Measurements from ENCODE around the gene KCNJ6. TPM values are rescaled to one million over a fixed set of nuclear protein-coding genes. Genes with fewer than 3 reads are reported as not detected.
"Not testable (repeated sequence)": the region's sequence is repeated elsewhere in the genome, so short reads cannot be mapped to it uniquely, and the experiment has no call there.

Gene KCNJ6
- total RNA-seq, 1 donor from 2014 or later: 10.5 TPM

DNA sequence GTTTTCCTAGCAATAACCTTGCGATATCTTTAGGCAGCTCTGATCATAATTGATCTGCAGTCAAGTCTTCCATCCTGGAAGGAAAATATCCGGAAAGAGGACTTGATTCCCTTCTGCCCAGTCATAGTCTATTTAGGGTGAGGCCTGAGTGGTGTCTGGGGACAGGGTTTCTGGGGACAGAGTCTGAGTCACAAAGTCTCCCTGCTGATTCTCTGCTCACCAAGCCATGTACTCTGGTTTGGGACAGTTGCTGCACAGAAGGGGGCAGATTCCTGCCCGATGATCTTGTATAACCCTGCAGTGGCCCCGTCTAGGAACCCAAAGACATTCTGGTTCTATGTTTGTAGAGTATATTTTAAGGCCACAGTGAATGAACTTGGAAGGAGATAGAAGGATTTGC lies 178.8 kb downstream of the KCNJ6 start:
- H3K36me3 Mint-ChIP-seq (ENCODE audit: unreplicated experiment): no peaks in the 10 kb centered on the region
- H3K4me3 Mint-ChIP-seq (ENCODE audit: unreplicated experiment): no peak overlapping the region
- H3K27ac Mint-ChIP-seq (ENCODE audit: unreplicated experiment): peak overlapping the region; percentile 39
- H3K4me1 Mint-ChIP-seq (ENCODE audit: unreplicated experiment): peaks cover 26% of the 10 kb centered on the region
- H3K9me3 Mint-ChIP-seq (ENCODE audit: unreplicated experiment): no peaks in the 10 kb centered on the region
- no peak for TF ChIP-seq CTCF (IDR thresholded peaks at IDR 0.05)
- DNase-seq (ENCODE audit: extremely low spot score, unreplicated experiment): no peak
- no peaks in the 10 kb centered on the region for H3K27me3 Mint-ChIP-seq (ENCODE audit: unreplicated experiment)

DNA sequence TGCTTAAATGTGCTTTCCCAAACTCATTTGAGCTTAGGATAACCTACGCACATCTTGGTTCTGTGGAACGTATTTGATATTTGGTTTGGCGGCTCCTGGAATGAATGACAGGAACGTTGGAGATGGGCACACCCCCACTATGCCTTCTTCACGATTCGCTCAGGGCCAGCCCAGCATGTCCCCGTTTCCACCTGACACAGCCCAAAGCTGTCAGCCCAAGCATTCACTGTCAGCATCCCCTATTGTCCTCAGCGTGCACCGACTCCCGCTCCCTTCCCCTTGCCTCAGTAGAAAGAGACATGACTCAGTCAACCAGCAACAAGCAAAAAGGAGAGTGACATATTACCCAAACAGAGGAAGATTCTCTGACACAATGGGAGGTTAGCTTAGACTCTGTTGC lies 181.4 kb downstream of the KCNJ6 start:
- Mint-ChIP-seq H3K27ac (ENCODE audit: unreplicated experiment) (no peak overlapping the region), H3K27me3 (ENCODE audit: unreplicated experiment) (no peaks in the 10 kb centered on the region), H3K36me3 (ENCODE audit: unreplicated experiment) (no peaks in the 10 kb centered on the region), H3K4me3 (ENCODE audit: unreplicated experiment) (no peak overlapping the region), H3K9me3 (ENCODE audit: unreplicated experiment) (no peaks in the 10 kb centered on the region), H3K4me1 (ENCODE audit: unreplicated experiment) (peaks cover 22% of the 10 kb centered on the region)
- no peak for TF ChIP-seq CTCF (IDR thresholded peaks at IDR 0.05)
- DNase-seq (ENCODE audit: extremely low spot score, unreplicated experiment): no peak

- no peaks in the 10 kb centered on the region for H3K36me3 Mint-ChIP-seq (ENCODE audit: unreplicated experiment)
- no peak overlapping the region for H3K27ac Mint-ChIP-seq (ENCODE audit: unreplicated experiment)
- no peak overlapping the region for H3K4me3 Mint-ChIP-seq (ENCODE audit: unreplicated experiment)
Observed at GRCh38 chr21:37732927-37733326, 183.3 kb downstream of the KCNJ6 start.

GRCh38 chr21:37724201-37724600 lies 192.1 kb downstream of the KCNJ6 start:
- peaks cover 10% of the 10 kb centered on the region for H3K36me3 Mint-ChIP-seq (ENCODE audit: unreplicated experiment)
- peaks cover 9% of the 10 kb centered on the region for H3K9me3 Mint-ChIP-seq (ENCODE audit: unreplicated experiment)
- H3K4me3 Mint-ChIP-seq (ENCODE audit: unreplicated experiment): no peak overlapping the region
- H3K27ac Mint-ChIP-seq (ENCODE audit: unreplicated experiment): no peak overlapping the region
- DNase-seq (ENCODE audit: extremely low spot score, unreplicated experiment): no peak
- H3K4me1 Mint-ChIP-seq (ENCODE audit: unreplicated experiment): no peaks in the 10 kb centered on the region
- TF ChIP-seq CTCF (IDR thresholded peaks at IDR 0.05): no peak
- no peaks in the 10 kb centered on the region for H3K27me3 Mint-ChIP-seq (ENCODE audit: unreplicated experiment)

More at GRCh38 chr21:37732927-37733326, 183.3 kb downstream of the KCNJ6 start:
- TF ChIP-seq CTCF (IDR thresholded peaks at IDR 0.05): no peak
- no peaks in the 10 kb centered on the region for H3K9me3 Mint-ChIP-seq (ENCODE audit: unreplicated experiment)
- DNase-seq (ENCODE audit: extremely low spot score, unreplicated experiment): no peak
- peaks cover 12% of the 10 kb centered on the region for H3K4me1 Mint-ChIP-seq (ENCODE audit: unreplicated experiment)
- no peaks in the 10 kb centered on the region for H3K27me3 Mint-ChIP-seq (ENCODE audit: unreplicated experiment)

DNA sequence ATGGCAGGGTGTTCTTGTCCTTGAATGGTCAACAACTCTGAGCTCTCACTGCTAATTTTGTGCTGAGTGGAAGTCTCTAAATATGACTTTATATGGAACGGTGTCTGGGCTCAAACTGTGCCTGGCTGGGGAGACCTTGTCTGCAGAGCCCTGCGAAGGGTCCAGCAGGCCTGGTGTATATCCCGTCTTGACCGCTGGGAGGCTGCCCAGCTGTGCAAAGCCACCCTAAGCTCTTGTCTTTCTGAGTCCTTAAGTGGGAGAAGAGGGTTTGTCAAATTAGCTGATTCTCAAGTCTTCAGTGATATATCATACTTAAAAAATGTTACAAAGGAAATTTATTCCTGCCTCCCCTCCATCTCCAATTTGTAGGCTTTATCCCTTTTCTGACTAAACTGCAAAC lies 198.7 kb downstream of the KCNJ6 start:
- H3K4me1 Mint-ChIP-seq (ENCODE audit: unreplicated experiment): peaks cover 2% of the 10 kb centered on the region
- H3K9me3 Mint-ChIP-seq (ENCODE audit: unreplicated experiment): peaks cover 20% of the 10 kb centered on the region
- no peaks in the 10 kb centered on the region for H3K27me3 Mint-ChIP-seq (ENCODE audit: unreplicated experiment)
- H3K36me3 Mint-ChIP-seq (ENCODE audit: unreplicated experiment): peaks cover 16% of the 10 kb centered on the region
- H3K27ac Mint-ChIP-seq (ENCODE audit: unreplicated experiment): no peak overlapping the region
- no peak for TF ChIP-seq CTCF (IDR thresholded peaks at IDR 0.05)
- no peak overlapping the region for H3K4me3 Mint-ChIP-seq (ENCODE audit: unreplicated experiment)
- no peak for DNase-seq (ENCODE audit: extremely low spot score, unreplicated experiment)

DNA sequence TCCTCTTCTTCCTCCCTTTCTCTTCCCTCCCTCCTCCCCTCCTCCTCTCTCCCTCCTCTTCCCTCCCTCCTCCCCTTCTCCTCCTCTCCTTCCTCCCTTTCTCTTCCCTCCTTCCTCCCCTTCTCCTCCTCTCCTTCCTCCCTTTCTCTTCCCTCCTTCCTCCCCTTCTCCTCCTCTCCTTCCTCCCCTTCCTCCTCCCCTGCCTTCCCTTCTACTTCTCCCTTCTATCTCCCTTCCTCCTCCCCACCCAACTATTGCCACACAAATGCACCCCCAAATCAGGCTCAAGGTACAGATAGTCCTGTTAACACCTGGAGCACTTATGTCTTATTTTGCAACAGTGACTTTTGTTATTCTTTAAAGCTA lies 203.7 kb downstream of the KCNJ6 start:
- not testable (repeated sequence) for H3K27ac Mint-ChIP-seq (ENCODE audit: unreplicated experiment); H3K4me3 Mint-ChIP-seq (ENCODE audit: unreplicated experiment); DNase-seq (ENCODE audit: extremely low spot score, unreplicated experiment); H3K36me3 Mint-ChIP-seq (ENCODE audit: unreplicated experiment); H3K27me3 Mint-ChIP-seq (ENCODE audit: unreplicated experiment)
- H3K9me3 Mint-ChIP-seq (ENCODE audit: unreplicated experiment): peaks cover 16% of the 10 kb centered on the region
- peaks cover 27% of the 10 kb centered on the region for H3K4me1 Mint-ChIP-seq (ENCODE audit: unreplicated experiment)

Data from osteocyte (in vitro differentiated cells).